Adrenal gland (tissue), 12 donors: Measurements from ENCODE around the gene AGBL1. TPM values are rescaled to one million over a fixed set of nuclear protein-coding genes. Genes with fewer than 3 reads are reported as not detected.

Experiments
- DNase-seq, 7 donors: peaks; one replicate each; pipeline ENCODE4 v3.0.0-alpha.2; 2019 to 2020
- H3K27ac ChIP-seq, 5 donors: fragments of 200-600 bp; sonication (generic) in 4 of 5; 1 replicate in 3 of 5; 2 replicates in 2 of 5; pipeline versions ENCODE4 v1.5.1 to v1.8.0; 2016 to 2020; ENCODE audit warnings: mild to moderate bottlenecking in 1 of 5
- H3K27me3 ChIP-seq: fragments of 200-600 bp; 2 replicates; pipeline ENCODE4 v1.8.0; 2021
- H3K36me3 ChIP-seq, 2 donors: fragments of 200-600 bp; replicated peaks in 1 of 2; 1 replicate in 1 of 2; 2 replicates in 1 of 2; pipeline versions ENCODE4 v1.5.1 to v1.8.0; 2018 to 2022
- H3K4me1 ChIP-seq, 2 donors: fragments of 200-600 bp; replicated peaks in 1 of 2; 1 replicate in 1 of 2; 2 replicates in 1 of 2; pipeline versions ENCODE4 v1.5.1 to v1.8.0; 2018 to 2021
- H3K4me3 ChIP-seq, 4 donors: fragments of 200-600 bp; sonication (generic) in 3 of 4; one replicate each; pipeline ENCODE4 v1.5.1; 2016 to 2018
- H3K9me3 ChIP-seq, 3 donors: fragments of 200-600 bp; sonication (generic) in 1 of 3; replicated peaks in 1 of 3; 1 replicate in 2 of 3; 2 replicates in 1 of 3; pipeline versions ENCODE4 v1.5.1 to v1.8.0; 2016 to 2021
- POLR2A ChIP-seq, 2 donors: fragments of 450-650 bp; IDR thresholded peaks; one replicate each; pipeline ENCODE4 v1.6.1; 2017; ENCODE audit warnings: antibody characterized with exemption in 2 of 2, mild to moderate bottlenecking in 2 of 2, moderate library complexity in 1 of 2
- WGBS, 4 donors: extraction: QIAGEN DNeasy Blood & Tissue Kit in 2 of 4; methylation state at CpG; one replicate each; pipeline versions ENCODE4 v1.1.5 to v1.1.7; 2013 to 2017; 5-methylcytosine and 5-hydroxymethylcytosine counted together
- intact Hi-C, 2 donors: fragments of 100-400 bp; cut with DNase I; formaldehyde crosslinking; loops; one replicate each; pipeline versions ENCODE4 v1.14.1 to v1.15.0; 2022 to 2023
- polyA plus RNA-seq, 3 donors: library from polyadenylated mRNA; stranded (reverse); fragments of 200-250 nt in 2 of 3; fragments of 350-450 nt in 1 of 3; fragmentation: Illumina TruSeq in 1 of 3; extraction: RNeasy Lipid Tissue Mini Kit (QIAGEN cat#74804) in 1 of 3; gene quantifications; one replicate each; pipeline ENCODE4 v1.2.3, GENCODE V29; 2013 to 2014
- total RNA-seq, 9 donors: library from RNA; depleted of rRNA in 4 of 9; stranded (reverse); fragments of >200 nt in 4 of 9; fragments of 120-200 nt in 1 of 9; fragmentation: NEBNext Ultra II Directional in 1 of 9; extraction: Animal tissue kit (Norgen Biotek cat#: 25700) in 1 of 9; gene quantifications; one replicate each; pipeline versions ENCODE4 v1.1.0 to v1.2.4, GENCODE V29; 2013 to 2023
- TF ChIP-seq, protein P1 (sequence below), 6 experiments: fragments of 450-650 bp in 4 of 6; fragments of 200-600 bp in 2 of 6; sonication (generic) in 1 of 6; IDR thresholded peaks; 1 replicate in 5 of 6; 2 replicates in 1 of 6; pipeline versions ENCODE4 v1.5.1 to v1.8.0; 2016 to 2021; ENCODE audit warnings: antibody characterized with exemption in 6 of 6, mild to moderate bottlenecking in 2 of 6, moderate library complexity in 1 of 6
- donor health status: healthy with polysubstance abuse.
- donor health status: Bipolar disorder and iron deficiency.
- donor health status: DM: yes; HTN: yes; CAD: no.
- donor health status: DM: no; HTN: no; CAD: no.
- donor health status: DM: no; HTN: no; CAD: no.
- donor health status: DM: yes; HTN: yes; CAD: no.

The AGBL1 gene
- total and polyA plus RNA-seq, 12 donors = 0.04 to 0.07 (median 0.06) TPM; not detected in 9

DNA sequence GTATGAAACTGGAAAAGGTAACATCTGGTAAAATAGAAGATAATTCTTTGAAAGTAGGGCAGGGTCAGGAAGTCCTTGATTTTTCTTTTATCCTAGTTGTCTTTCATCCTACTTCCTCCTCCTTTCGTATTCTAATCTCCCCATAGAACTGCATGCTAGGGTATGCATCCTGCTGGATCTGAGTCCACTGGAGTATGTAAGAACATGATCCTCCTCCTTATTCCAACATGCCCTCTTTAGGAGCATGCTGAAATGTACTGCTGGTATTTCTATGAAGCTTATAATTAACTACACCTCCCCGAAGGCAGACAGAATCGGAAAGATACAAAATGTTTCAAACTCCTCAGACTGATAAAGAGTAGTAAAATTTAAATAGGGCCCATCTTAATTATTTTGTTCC is 493.8 kb downstream of the AGBL1 start:
- intact Hi-C loops = no loop called here
- H3K27ac ChIP-seq = no peak overlapping the region
- 64 to 75% (median 72%) methylated on average over 3 of the region's 3 CpGs for WGBS, 4 donors
- H3K9me3 ChIP-seq = no peaks in the 10 kb centered on the region
- H3K36me3 ChIP-seq = no peaks in the 10 kb centered on the region
- H3K27me3 ChIP-seq = no peaks in the 10 kb centered on the region
- no peaks in the 10 kb centered on the region for H3K4me1 ChIP-seq
- no peak for TF ChIP-seq POLR2A (IDR thresholded peaks at IDR 0.05)
- TF ChIP-seq, protein P1, sequence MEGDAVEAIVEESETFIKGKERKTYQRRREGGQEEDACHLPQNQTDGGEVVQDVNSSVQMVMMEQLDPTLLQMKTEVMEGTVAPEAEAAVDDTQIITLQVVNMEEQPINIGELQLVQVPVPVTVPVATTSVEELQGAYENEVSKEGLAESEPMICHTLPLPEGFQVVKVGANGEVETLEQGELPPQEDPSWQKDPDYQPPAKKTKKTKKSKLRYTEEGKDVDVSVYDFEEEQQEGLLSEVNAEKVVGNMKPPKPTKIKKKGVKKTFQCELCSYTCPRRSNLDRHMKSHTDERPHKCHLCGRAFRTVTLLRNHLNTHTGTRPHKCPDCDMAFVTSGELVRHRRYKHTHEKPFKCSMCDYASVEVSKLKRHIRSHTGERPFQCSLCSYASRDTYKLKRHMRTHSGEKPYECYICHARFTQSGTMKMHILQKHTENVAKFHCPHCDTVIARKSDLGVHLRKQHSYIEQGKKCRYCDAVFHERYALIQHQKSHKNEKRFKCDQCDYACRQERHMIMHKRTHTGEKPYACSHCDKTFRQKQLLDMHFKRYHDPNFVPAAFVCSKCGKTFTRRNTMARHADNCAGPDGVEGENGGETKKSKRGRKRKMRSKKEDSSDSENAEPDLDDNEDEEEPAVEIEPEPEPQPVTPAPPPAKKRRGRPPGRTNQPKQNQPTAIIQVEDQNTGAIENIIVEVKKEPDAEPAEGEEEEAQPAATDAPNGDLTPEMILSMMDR (IDR thresholded peaks at IDR 0.05) = no peak
- DNase-seq = no peak
- H3K4me3 ChIP-seq = no peak overlapping the region

DNA sequence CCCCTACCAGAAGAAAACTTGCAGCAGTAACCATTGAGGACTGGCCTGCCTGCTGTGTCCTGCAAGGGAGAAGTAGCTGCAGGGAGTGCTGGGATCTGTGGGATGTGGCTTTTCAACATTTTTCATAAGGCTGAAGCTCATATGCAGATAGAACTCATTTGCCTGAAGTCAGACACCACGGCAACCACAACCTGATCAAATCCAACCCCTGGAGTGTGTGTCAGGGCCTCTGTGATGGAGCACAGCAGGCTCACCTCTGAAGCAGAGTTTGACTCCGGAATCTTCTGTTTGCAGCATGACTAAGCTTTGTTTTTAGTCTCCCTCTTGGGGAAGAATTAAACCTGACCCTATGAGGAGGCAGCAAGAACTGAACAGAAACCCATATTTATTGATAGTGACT is 508.7 kb downstream of the AGBL1 start:
- WGBS, 4 donors = 52 to 73% (median 66%) methylated on average over 1 to 2 of the region's 2 CpGs
- no peak overlapping the region for H3K27ac ChIP-seq
- no peak for TF ChIP-seq POLR2A (IDR thresholded peaks at IDR 0.05)
- TF ChIP-seq, protein P1 (IDR thresholded peaks at IDR 0.05) = no peak

DNA sequence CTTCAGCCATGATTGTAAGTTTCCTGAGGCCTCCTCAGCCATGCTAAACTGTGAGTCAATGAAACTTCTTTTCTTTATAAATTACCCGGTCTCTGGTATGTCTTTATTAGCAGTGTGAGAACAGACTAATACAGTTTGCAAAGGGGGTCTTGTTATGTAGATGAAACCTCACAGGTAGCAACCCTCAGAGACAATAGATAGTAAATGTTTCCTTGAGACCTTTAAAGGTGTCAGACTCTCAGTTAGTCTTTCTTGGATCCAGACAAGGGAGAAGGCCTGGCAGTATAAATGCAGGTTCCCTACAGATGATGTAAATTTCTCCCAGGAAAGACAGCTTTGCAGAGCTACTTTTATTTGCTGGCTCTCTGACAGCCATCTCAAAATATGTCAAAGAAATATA is 510.8 kb downstream of the AGBL1 start:
- no peak for DNase-seq
- H3K4me3 ChIP-seq = no peak overlapping the region
- 76 to 90% (median 77%) methylated on average over 1 of the region's 1 CpG for WGBS, 4 donors

More for the DNA sequence above, 508.7 kb downstream of the AGBL1 start:
- Histone ChIP-seq H3K9me3 (no peaks in the 10 kb centered on the region), H3K4me3 (no peak overlapping the region), H3K36me3 (no peaks in the 10 kb centered on the region), H3K4me1 (no peaks in the 10 kb centered on the region), H3K27me3 (no peaks in the 10 kb centered on the region)
- no peak for DNase-seq
- intact Hi-C loops = no loop called here

DNA sequence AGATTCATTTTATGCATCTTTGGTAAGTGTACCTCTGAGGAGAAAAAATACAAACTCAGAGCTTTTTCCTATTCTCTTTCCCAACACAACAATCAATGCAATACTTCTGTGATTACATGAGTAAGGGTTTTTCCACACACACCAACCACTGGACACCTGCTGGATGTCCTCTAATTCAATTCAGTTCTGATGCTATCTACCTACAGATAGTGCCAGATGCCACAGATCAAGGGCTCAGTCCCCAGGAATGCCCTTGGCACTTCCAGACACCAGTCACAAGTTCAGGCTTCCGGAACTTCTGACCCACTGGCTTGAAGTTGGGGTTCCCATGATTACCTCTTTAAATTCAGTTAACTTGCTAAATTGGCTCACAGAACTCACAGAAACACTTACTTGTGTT is 511.5 kb downstream of the AGBL1 start:
- intact Hi-C loops = no loop called here

More for the DNA sequence above, 510.8 kb downstream of the AGBL1 start:
- Histone ChIP-seq H3K27ac (no peak overlapping the region), H3K4me1 (no peaks in the 10 kb centered on the region), H3K9me3 (no peaks in the 10 kb centered on the region), H3K36me3 (no peaks in the 10 kb centered on the region), H3K27me3 (no peaks in the 10 kb centered on the region)
- no peak for TF ChIP-seq POLR2A (IDR thresholded peaks at IDR 0.05)
- TF ChIP-seq, protein P1 (IDR thresholded peaks at IDR 0.05) = no peak
- intact Hi-C loops = no loop called here

More for the DNA sequence above, 511.5 kb downstream of the AGBL1 start:
- WGBS, 4 donors = 77 to 92% (median 89%) methylated on average over 1 of the region's 1 CpG
- Histone ChIP-seq H3K27me3 (no peaks in the 10 kb centered on the region), H3K36me3 (no peaks in the 10 kb centered on the region), H3K4me3 (no peak overlapping the region), H3K27ac (no peak overlapping the region), H3K4me1 (no peaks in the 10 kb centered on the region), H3K9me3 (no peaks in the 10 kb centered on the region)
- TF ChIP-seq POLR2A (IDR thresholded peaks at IDR 0.05) = no peak
- TF ChIP-seq, protein P1 (IDR thresholded peaks at IDR 0.05) = no peak
- no peak for DNase-seq
